Activated naive CD8-positive, alpha-beta T cell treated with anti-CD3 and anti-CD28 coated beads for 36 hours (primary cell): ENCODE results near the gene GLS. TPM values are rescaled to one million over a fixed set of nuclear protein-coding genes. Genes with fewer than 3 reads are reported as not detected.

Experiments
- DNase-seq: peaks from one replicate; pipeline ENCODE4 v3.0.0; 2021
- H3K27ac Mint-ChIP-seq: one replicate; pipeline ENCODE4 v1.8.0; 2022; ENCODE audit warnings: mild to moderate bottlenecking, moderate library complexity, mixed read lengths
- H3K27me3 Mint-ChIP-seq: one replicate; pipeline ENCODE4 v1.8.0; 2022; ENCODE audit warnings: mild to moderate bottlenecking, mixed read lengths
- H3K36me3 Mint-ChIP-seq: one replicate; pipeline ENCODE4 v1.8.0; 2021; ENCODE audit warnings: mild to moderate bottlenecking, mixed read lengths
- H3K4me1 Mint-ChIP-seq: one replicate; pipeline ENCODE4 v1.8.0; 2021; ENCODE audit warnings: mixed read lengths
- H3K4me3 Mint-ChIP-seq: one replicate; pipeline ENCODE4 v1.8.0; 2022; ENCODE audit warnings: mild to moderate bottlenecking, moderate library complexity, mixed read lengths
- H3K9me3 Mint-ChIP-seq: one replicate; pipeline ENCODE4 v1.8.0; 2022; ENCODE audit warnings: mixed read lengths
- total RNA-seq, 2 experiments: library from RNA; stranded (reverse); gene quantifications; one replicate each; pipeline ENCODE4 v1.2.3, GENCODE V29; 2021

Gene GLS
- total RNA-seq, 2 experiments from 2014 or later: 192 to 201 TPM

DNA sequence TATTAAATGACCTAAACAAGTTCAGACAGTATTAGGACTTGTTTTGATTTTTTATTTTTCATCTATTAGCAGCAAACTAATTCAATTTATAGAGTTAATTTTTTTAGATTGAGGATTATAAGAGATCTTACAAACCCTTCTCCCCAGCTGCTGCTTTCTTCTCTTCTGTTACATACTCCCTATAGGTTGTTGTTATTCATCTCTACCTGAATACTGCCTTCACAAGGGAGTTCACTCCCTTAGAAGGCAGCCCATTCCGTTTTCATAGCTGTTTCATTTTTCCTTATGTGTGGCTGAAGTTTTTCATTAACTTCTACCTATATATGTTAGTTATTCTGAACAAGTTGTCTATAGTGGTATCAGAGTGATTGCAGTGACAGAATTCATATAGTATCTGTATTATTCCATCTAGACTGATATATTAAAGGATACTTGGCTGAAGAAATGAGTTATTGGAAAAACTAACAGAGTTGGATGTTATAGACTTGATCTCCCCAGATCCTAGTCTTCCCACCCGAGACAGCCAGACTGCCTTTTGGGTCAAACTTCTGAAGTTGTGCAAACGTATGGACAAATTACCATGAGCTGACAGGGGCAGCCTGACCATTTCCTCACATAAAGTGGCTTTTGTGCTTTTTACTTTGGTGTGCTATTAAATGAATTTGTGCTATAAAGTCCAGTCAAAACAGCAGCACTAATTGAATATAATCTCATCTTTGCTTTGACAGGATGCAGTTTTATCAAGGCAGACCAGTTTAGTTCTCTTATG, 8.7 kb downstream of the GLS start:
- H3K36me3 Mint-ChIP-seq: peaks cover 43% of the 10 kb centered on the region
- no peaks in the 10 kb centered on the region for H3K27me3 Mint-ChIP-seq
- no peak for DNase-seq
- H3K9me3 Mint-ChIP-seq: no peaks in the 10 kb centered on the region
- peak overlapping the region; percentile 38 for H3K4me3 Mint-ChIP-seq
- H3K27ac Mint-ChIP-seq: peak overlapping the region; percentile 40
- peaks cover 70% of the 10 kb centered on the region for H3K4me1 Mint-ChIP-seq

DNA sequence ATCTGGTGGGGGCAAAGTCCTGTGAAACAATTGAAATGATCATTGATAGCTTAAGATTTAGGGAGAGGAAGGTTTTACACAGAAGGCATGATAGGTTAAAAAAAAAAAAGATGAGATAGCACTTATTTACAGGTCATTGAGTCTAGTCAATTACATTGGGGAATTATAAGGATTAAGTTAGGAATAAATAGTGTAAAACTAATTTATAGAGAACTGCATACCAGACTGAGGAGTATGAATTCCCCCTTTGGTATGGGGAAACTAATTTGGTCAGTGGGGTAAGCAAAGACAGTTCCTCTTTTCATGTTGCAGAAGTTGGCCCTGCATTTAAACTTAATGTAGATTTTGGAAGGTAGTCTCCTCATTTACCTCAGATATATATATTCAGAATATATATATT, 10.8 kb downstream of the GLS start:
- Mint-ChIP-seq H3K9me3 (no peaks in the 10 kb centered on the region), H3K36me3 (peaks cover 37% of the 10 kb centered on the region), H3K4me1 (peaks cover 66% of the 10 kb centered on the region), H3K27me3 (no peaks in the 10 kb centered on the region), H3K27ac (peak overlapping the region; percentile 60), H3K4me3 (no peak overlapping the region)
- no peak for DNase-seq

DNA sequence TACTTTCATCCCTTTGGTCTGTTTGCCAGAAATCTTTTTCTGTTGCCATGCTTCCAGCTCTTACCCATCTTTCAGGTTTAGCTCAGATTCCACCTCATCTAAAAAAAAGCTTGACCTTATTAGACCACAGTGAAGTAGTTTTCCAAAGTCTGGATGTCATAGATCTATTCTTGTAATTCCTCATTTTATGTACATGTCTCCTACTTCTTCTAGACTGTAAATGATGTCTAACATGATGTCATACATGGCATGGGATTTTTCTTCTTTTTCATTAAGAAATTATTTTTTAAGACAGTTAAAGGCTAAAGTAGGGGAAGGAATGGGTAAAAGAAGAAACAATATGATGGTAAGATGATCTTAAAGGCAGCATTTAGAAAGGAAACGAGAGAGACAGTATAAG, 11.3 kb downstream of the GLS start:
- Mint-ChIP-seq H3K4me3 (no peak overlapping the region), H3K36me3 (peaks cover 42% of the 10 kb centered on the region), H3K9me3 (no peaks in the 10 kb centered on the region), H3K27ac (peak overlapping the region; percentile 69), H3K27me3 (no peaks in the 10 kb centered on the region), H3K4me1 (peaks cover 66% of the 10 kb centered on the region)
- no peak for DNase-seq

DNA sequence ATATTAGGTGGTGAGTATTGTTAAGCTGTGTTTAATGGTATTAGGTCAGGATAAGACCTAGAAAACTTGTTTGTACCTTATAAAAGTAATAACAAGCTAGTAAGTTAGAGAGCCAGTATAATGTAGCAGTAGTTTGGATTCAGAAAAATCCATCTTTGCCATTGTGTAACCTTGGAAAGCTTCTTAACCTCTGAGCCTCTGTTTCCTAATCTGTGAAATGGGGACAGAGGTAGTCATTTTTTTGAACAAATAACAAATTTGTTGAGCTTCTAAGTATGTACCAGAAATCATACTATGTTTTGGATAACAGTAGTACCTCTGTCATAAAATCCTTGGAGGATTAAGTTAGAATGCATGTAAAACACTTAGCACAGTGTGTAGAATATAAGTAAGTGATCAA, 12.5 kb downstream of the GLS start:
- H3K36me3 Mint-ChIP-seq: peaks cover 42% of the 10 kb centered on the region
- H3K4me3 Mint-ChIP-seq: no peak overlapping the region
- peaks cover 56% of the 10 kb centered on the region for H3K4me1 Mint-ChIP-seq
- DNase-seq: no peak
- no peaks in the 10 kb centered on the region for H3K27me3 Mint-ChIP-seq
- no peak overlapping the region for H3K27ac Mint-ChIP-seq
- no peaks in the 10 kb centered on the region for H3K9me3 Mint-ChIP-seq

DNA sequence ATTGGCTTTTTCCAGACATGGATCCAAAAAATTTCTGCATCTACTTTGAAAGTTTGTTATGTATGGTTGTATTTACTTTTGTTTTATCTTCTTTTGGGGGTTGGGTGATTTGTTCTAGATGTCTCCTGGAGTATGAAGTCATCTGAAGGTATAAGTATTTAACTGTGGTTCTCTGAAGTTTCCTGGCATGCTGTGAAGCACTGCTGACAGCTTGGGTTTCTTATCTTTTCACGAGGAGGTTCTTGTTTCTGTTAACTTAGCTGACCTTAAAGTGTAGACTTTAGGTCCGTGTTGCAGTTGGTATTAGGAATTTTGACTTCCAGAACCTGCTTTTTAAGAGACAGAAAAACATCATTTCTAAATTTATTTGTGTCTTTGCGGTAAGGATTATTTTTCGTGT, 15.9 kb downstream of the GLS start:
- DNase-seq: no peak
- Mint-ChIP-seq H3K4me1 (peaks cover 30% of the 10 kb centered on the region), H3K36me3 (peaks cover 29% of the 10 kb centered on the region), H3K27me3 (no peaks in the 10 kb centered on the region), H3K9me3 (no peaks in the 10 kb centered on the region), H3K27ac (peak overlapping the region; percentile 30), H3K4me3 (no peak overlapping the region)

DNA sequence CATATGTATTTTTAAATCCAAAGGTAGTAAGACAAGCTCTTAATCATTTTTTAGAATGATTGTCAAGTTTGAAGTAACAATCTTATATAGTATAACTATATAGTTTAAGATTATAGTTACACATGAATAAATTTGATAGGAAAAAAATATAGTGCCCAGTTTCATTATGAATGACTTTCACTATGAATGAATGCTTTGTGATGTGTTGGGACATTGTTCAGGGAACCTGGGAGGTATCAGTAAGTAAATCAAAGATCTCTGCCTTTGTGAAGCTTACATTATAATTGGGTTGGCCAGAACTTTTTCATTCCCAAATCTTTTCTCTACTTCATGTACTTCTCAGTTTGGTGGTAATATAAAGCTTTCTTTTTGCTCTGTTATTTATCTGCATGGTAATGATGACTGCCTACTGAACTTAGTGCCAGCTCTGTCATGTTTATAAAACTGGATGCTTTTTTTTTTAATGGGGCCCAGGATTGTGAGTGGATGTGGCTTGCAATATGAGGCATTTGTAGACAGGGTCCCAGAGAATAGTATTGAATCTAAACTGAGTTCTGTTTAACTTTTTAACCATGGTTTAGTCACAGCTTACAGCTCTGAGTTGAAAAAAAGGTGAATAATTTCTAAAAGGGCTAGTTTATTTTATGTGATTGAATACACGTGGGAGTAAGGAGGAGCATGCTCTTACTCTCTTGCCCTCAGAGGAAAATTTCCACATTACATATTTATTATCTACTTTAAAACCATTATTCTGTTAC, 23.3 kb downstream of the GLS start:
- H3K4me1 Mint-ChIP-seq: peaks cover 21% of the 10 kb centered on the region
- DNase-seq: no peak
- no peaks in the 10 kb centered on the region for H3K9me3 Mint-ChIP-seq
- H3K36me3 Mint-ChIP-seq: peaks cover 30% of the 10 kb centered on the region
- no peak overlapping the region for H3K4me3 Mint-ChIP-seq
- H3K27ac Mint-ChIP-seq: peak overlapping the region; percentile 58
- no peaks in the 10 kb centered on the region for H3K27me3 Mint-ChIP-seq

DNA sequence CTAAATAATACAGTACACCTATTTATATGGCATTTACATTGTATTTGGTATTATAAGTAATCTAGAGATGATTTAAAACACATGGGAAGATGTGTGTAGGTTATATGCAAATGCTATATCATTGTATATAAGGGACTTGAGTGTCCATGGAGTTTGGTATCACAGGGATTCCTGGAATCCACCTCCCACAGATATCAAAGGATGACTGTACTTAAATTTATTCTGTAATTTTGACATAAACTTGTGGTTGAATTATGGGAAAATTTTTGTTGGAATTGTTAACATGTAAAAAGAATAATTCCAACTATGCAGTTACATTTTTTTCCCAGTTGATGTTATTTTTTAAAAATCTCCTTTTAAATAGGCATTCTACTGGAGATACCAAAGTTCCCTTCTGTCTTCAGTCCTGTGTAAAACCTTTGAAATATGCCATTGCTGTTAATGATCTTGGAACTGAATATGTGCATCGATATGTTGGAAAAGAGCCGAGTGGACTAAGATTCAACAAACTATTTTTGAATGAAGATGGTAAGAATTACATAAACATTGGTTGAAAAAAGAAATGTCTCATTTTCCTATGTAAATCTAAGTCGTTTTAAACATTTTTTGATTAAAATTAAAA, 24.1 kb downstream of the GLS start:
- Mint-ChIP-seq H3K27me3 (no peaks in the 10 kb centered on the region), H3K36me3 (peaks cover 32% of the 10 kb centered on the region), H3K9me3 (no peaks in the 10 kb centered on the region), H3K27ac (peak overlapping the region; percentile 45), H3K4me1 (peaks cover 23% of the 10 kb centered on the region), H3K4me3 (no peak overlapping the region)
- no peak for DNase-seq

DNA sequence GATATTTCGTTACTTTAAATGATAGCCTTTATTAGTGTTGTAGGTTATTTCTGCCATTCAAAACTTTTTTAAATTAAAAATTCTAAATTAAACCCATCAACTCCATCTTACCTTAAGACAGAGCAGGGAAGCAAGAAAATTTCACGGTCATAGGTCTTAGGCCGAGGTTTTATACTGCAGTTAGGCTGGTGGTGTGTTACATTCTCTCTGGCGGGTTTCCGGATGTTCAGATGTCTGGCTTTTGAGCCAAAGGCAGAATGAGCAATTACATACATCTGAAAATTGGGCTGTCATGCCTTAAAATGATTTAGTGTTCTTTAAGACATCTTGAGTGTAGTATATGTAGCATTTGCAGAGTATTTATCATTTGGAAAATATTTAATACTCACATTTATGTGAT, 27.9 kb downstream of the GLS start:
- H3K27me3 Mint-ChIP-seq: no peaks in the 10 kb centered on the region
- no peaks in the 10 kb centered on the region for H3K9me3 Mint-ChIP-seq
- no peak for DNase-seq
- H3K4me3 Mint-ChIP-seq: no peak overlapping the region
- peaks cover 31% of the 10 kb centered on the region for H3K36me3 Mint-ChIP-seq
- no peak overlapping the region for H3K27ac Mint-ChIP-seq
- peaks cover 37% of the 10 kb centered on the region for H3K4me1 Mint-ChIP-seq

DNA sequence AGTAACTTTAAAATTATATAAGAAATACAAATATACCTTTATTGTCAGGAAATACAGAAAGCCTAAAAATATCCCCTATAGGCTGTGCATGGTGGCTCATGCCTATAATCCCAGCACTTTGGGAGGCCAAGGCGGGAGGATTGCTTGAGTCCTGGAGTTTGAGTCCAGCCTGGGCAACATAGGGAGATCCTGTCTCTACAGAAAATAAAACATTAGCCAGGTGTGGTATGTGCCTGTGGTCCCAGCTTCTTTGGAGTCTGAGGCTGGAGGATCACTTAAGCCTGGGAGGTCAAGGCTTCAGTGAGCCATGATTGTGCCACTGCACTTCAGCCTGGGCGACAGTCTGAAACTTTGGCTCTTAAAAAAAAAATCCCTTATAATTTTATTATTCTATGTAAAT, 29.1 kb downstream of the GLS start:
- Mint-ChIP-seq H3K27ac (no peak overlapping the region), H3K4me1 (peaks cover 32% of the 10 kb centered on the region), H3K36me3 (peaks cover 29% of the 10 kb centered on the region), H3K27me3 (no peaks in the 10 kb centered on the region), H3K9me3 (no peaks in the 10 kb centered on the region), H3K4me3 (no peak overlapping the region)
- no peak for DNase-seq

DNA sequence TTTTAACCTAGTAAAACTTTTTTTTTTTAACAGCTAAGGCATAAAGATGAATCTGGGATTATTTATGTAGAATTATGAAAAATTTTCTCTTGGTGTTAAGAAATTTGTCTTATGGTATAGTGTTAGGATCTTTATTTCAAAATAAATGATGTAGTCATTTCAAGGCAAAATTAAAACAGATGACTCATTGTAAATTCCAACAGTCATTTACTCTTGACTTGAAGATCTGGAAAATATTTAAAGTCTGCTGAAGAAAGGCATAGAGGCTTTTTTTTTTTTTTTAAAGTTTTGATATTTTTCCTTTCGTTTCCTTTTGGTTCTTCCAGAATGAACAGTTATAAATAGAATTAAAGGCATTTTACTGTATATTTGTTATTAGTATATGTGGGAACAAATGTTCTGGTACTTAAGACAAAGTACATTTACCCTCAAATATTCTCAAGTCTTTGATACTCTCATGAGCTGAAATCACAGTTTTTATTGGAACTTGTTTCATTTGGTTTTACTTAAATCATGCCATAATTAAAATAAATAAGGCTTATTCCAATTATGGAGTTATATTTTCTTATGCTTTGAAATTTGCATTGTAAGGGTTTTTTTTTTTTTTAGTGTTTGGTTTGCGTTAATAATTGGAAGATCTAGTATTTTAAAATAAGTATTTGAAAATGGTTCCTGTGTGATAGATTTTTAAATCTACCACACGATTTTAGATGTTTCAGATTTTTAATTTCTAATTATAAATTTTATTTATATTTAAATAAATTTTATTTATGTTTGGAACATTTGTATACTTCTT, 29.9 kb downstream of the GLS start:
- H3K4me3 Mint-ChIP-seq: no peak overlapping the region
- H3K4me1 Mint-ChIP-seq: peaks cover 32% of the 10 kb centered on the region
- H3K27ac Mint-ChIP-seq: no peak overlapping the region
- no peak for DNase-seq
- H3K9me3 Mint-ChIP-seq: no peaks in the 10 kb centered on the region
- no peaks in the 10 kb centered on the region for H3K27me3 Mint-ChIP-seq
- peaks cover 27% of the 10 kb centered on the region for H3K36me3 Mint-ChIP-seq

DNA sequence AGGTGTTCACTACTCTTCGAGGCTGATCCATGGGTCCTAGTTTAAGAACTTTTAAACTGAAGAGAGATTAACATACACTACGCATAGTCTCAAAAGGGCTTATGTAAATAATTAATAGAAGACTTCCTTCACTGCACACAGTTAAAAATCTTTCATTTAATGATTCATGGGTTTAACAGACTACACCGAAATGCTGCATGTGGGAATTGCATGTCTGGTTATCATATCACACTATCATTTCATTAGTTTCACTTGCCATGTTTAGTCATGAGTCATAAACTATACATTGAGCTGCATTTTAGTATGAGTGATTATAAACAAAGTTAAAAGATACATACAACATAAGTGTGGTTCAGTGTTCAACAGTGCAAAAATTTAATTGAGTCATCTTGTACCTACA, 31.2 kb downstream of the GLS start:
- peaks cover 37% of the 10 kb centered on the region for H3K4me1 Mint-ChIP-seq
- no peaks in the 10 kb centered on the region for H3K27me3 Mint-ChIP-seq
- H3K4me3 Mint-ChIP-seq: no peak overlapping the region
- peaks cover 34% of the 10 kb centered on the region for H3K36me3 Mint-ChIP-seq
- no peak for DNase-seq
- peak overlapping the region; percentile 46 for H3K27ac Mint-ChIP-seq
- no peaks in the 10 kb centered on the region for H3K9me3 Mint-ChIP-seq

DNA sequence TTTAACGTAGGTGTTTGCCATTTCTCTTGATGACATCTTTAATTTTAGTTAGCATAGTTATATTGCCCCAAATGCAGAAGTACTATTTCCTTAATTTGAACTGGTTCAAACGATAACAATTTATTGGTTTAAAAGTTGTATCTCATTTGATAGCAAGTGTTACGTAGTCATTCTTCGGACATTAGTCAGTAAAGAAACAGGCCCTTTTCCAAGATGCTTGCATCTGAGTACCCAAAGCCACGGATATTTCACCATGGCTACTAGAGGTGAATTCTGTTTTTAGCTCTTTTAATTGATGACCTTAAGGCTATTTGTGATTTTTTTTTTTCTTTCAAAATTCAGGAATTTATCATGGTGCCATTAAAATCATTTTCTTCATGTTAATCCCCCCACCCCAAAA, 32.1 kb downstream of the GLS start:
- peaks cover 43% of the 10 kb centered on the region for H3K36me3 Mint-ChIP-seq
- H3K4me3 Mint-ChIP-seq: no peak overlapping the region
- DNase-seq: no peak
- H3K4me1 Mint-ChIP-seq: peaks cover 43% of the 10 kb centered on the region
- H3K27ac Mint-ChIP-seq: no peak overlapping the region
- H3K27me3 Mint-ChIP-seq: no peaks in the 10 kb centered on the region
- H3K9me3 Mint-ChIP-seq: peaks cover 5% of the 10 kb centered on the region

DNA sequence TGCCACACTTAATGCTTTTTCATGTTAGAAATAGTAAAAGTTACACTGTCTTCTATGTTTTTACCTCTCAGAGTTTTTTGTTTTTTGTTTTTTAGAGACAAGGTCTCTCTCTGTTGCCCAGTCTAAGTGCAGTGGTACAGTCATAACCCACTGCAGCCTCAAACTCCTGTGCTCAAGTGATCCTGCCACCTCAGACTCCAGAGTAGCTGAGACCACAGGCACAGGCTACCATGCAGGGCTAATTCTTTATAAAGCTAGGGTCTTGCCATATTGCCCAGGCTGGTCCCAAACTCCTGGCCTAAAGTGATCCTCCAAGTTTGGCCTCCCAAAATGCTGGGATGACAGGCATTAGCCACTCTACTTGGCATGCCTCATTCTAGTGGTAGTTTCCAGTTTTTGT, 33.1 kb downstream of the GLS start:
- Mint-ChIP-seq H3K36me3 (peaks cover 52% of the 10 kb centered on the region), H3K4me3 (no peak overlapping the region), H3K27ac (peak overlapping the region; percentile 29), H3K9me3 (peaks cover 5% of the 10 kb centered on the region), H3K27me3 (no peaks in the 10 kb centered on the region), H3K4me1 (peaks cover 47% of the 10 kb centered on the region)
- no peak for DNase-seq

DNA sequence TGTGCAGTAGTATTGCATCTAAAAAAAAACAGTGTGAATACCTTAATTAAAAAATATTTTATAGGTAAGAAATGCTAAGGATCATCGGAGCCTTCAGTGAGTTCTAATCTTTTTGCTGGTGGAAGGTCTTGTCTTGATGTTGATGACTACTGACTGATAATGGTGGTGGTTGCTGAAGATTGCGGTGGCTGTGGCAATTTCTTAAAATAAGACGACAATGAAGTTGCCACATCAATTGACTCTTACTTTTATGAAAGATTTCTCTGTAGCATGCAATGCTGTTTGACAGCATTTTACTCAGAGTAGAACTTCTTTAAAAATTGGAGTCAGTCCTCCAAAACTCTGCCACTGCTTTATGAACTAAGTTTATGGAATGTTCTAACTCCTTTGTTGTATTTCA, 36.2 kb downstream of the GLS start:
- H3K9me3 Mint-ChIP-seq: peaks cover 5% of the 10 kb centered on the region
- H3K36me3 Mint-ChIP-seq: peaks cover 47% of the 10 kb centered on the region
- no peak for DNase-seq
- no peak overlapping the region for H3K4me3 Mint-ChIP-seq
- peaks cover 40% of the 10 kb centered on the region for H3K4me1 Mint-ChIP-seq
- H3K27ac Mint-ChIP-seq: peak overlapping the region; percentile 23
- H3K27me3 Mint-ChIP-seq: no peaks in the 10 kb centered on the region

DNA sequence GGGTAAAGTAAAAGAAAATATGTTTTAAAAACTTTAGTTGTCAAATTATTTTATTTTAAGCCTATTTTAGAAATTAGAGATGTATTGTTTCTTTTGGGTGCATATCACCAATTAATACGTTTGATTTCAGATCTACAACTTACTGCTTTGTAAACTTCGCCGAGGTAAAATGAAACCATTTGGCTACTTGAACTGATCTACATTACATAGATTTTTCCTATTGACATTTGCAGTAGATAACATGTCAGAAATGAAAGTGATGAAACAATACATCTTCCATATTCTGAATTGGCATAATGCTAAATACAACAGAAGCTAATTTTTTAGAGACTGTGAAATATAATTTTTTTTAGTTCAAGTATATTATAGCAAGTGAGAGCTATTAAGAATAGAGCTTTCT, 39.5 kb downstream of the GLS start:
- Mint-ChIP-seq H3K36me3 (peaks cover 49% of the 10 kb centered on the region), H3K9me3 (peaks cover 5% of the 10 kb centered on the region), H3K27ac (no peak overlapping the region), H3K4me1 (peaks cover 40% of the 10 kb centered on the region), H3K4me3 (no peak overlapping the region), H3K27me3 (no peaks in the 10 kb centered on the region)
- no peak for DNase-seq
